SH-SY5Y (cell line): Measurements from ENCODE around the gene PPP2R1B.

Experiments used
- GATA2 ChIP-seq: IDR thresholded peaks from 2 replicates; pipeline ENCODE4 v1.6.1; 2011; ENCODE audit warnings: mild to moderate bottlenecking, low read depth, low read length
- GATA3 ChIP-seq: IDR thresholded peaks from 2 replicates; pipeline ENCODE4 v1.6.1; 2011; ENCODE audit warnings: low read depth, mild to moderate bottlenecking, low read length, moderate library complexity

PPP2R1B gene

DNA sequence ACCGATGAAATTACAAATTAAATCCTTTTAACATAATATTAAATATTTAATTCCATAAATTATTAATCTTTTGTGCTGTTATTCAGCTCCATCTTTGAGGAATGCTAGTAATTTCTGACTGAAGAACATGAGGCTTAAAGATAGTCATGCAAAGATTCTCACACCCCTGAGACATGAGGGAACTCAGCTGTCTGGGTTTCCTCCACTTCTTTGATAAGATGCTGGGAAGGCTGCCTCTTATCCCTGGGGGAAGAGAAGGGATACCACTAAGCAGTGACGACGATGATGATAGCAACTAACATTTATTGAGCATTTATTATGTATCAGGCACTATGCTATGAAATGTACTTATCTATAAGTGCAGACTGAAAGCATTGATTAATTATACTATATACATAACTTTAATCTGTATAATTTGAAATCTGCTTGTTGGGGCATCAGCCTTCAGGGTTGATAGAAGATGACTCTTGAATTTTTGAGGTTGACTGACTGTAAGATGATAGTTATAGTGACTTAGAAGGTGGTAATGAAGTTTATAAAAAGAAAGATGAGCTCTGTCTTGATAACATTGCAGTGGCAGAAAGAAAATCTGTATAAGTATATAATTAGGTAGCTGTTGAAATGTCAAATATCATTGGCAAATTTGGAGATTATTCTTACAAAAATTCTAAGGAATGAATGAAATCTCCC lies 85.6 kb downstream of the PPP2R1B start:
- TF ChIP-seq GATA3 (no peak), GATA2 (no peak)
